ENCODE measurements around the gene FHOD1.

Gene FHOD1

DNA sequence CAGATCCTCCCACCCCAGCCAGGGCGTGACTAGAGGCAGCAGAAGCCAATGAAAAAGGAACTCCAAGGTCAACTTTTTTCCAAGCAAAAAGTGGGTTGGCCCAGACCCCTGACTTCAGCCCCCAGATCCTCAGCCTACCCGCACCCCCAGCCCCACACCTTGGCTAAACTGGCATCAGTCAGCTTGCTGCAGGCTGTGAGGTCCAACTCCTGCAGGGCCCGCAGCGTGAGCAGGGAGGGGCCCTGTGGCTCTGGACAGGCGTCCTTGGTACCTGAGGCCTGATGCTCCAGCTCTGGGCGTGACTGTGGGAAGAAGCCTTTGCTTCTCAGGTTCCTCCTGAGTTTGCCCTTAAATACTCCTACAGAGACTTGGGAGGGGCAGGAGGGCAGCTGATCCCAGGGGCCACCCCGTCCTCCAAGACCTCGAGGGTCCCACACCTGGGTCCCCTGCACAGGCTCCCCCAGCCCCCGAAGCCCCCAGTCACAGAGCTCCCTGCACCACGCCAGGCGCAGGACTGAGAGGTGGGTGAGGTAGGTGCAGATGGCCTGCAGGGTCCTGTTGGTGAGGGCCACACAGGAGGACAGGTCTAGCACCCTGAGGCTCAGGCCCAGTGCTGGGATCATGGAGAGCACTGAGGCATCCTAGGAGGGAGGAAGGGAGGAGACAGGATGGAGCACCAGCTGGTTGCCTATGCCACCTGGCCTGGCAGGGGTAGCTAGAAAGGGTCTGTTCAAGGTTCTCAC, 39.0 kb downstream of the FHOD1 start:
- DNase-seq (ENCODE audit: low read depth, low spot score) = no peak

DNA sequence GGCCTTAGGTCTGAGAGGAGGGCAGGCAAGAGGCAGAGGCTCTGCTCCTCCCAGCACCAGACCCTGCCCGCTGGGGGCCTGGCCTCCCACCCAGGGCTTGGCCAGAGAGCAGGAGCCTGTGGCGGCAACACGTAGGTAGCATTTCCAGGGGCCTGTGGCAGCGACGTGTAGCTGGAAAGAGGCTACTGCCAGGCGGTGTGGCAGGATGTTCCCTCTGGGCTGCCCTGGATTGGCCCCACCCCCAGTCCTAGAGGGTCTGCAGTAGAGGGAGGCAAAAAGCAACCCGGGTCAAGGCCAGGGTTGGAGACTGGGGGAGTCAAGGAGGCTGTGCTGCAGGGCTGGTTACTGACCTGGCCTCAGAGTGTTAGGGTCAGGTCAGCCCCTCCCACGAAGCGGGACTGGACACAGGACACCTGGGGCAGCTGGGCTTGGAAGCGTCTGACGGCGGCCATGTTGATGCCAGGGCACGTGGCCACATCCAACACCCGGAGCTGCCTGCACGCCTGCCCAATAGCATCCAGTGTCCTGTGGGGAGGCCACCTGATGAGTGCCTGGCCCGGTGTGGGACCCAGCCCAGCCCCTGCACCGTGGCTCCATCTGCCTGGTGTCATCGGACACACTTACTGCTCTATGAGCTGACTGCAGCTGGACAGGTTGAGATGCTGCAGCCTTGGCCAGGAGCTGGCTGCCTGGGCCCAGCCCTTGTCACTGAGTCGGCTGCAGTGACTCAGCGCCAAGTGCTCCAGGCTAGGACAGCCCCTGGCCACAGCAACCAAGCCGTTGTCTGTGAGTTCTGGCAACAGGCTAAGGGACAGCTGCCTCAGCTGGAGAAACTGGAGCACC, 39.8 kb downstream of the FHOD1 start:
- DNase-seq (ENCODE audit: low read depth, low spot score) = no peak

DNA sequence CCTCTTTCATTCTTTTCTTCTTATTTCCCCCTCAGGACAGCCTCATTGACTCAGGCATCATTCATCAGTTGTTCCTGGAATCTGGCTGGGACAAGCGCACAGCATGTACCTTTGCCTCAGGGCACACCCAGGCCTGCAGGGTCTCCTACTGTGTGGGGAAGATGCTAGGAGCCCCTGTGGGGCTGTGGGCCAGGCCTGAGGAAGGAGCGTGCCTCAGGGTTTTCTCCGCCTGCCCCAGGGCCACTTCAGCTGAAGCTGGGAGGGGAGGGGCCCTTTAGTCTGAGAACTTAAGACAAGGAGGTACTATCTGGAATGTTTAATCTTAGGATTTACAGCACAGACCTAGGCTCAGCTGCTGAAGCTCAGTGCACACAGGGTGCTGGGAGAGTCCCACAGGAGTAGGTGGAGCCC, 40.4 kb downstream of the FHOD1 start:
- no peak for DNase-seq (ENCODE audit: low read depth, low spot score)

DNA sequence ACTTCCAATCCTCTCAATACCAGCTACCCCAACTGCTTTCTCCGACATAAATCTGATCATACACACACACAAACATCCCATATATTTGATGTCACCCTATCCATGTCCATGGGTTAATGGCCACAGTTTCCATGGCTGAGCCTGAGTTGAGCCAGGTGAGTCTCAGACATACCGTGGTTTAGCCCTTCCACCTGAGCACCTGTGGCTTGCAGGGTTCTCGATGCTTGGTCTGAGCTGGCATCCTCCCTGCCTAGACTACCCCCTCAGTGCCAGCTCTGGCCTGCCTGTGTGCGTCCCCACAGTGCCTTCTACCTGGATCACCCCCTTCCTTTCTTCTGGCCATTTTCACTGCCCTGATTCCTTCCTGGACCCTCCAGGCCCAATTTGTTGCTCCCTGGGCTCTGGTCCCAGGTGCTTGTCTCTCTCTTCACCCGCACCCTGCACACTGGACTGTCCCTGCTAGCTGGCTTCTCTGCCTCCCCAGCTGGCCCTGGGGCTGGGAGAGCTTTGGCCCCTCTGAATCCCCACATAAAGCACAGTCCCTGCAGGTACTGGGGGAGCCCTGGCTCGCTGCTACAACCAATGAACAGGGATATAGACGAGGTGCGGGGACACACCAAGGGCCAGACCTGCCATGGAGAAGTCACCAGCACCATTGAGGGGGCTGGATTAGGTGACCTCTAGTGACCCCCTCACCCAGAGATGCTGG, 41.0 kb downstream of the FHOD1 start:
- no peak for DNase-seq (ENCODE audit: low read depth, low spot score)

DNA sequence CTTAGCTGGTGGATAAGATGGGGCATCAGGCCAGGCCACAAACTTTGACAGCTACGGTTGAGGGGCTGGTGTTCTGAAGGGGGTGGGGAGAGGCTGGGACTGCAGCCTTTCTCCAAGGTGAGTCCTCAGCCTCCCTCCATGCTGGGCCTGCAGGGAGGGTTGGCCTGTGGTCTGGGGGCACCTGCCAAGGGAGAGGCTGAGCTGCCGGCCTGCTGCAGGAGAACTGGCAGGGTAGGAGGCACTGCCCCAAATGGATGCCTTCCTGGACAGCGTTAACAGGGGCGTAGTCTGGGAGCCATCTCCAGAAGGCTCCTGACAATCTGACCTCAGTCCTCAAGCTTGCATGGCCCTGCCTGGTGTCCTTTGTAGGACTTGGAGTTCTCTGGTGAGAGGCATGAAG, 43.2 kb downstream of the FHOD1 start:
- no peak for DNase-seq (ENCODE audit: low read depth, low spot score)

DNA sequence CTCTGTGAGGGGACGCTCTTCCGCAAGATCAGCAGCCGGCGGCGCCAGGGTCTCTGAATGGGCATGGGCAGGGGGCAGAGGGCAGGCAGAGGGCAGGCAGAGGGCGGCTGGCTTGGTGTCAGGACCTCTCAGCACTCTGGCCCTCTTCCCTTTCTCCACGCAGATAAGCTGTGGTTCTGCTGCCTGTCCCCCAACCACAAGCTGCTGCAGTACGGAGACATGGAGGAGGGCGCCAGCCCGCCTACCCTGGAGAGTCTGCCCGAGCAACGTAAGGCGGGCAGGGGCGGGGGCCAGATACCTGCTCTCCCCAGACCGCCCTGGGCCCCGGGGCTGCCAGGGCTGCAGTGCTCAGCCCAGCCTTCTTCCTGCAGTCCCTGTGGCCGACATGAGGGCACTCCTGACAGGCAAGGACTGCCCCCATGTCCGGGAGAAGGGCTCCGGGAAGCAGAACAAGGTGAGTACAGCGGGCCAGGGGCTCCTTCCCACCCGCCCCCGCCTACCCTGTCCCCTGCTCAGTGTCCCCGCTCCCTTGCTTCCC, 44.3 kb downstream of the FHOD1 start:
- DNase-seq (ENCODE audit: low read depth, low spot score) = no peak

DNA sequence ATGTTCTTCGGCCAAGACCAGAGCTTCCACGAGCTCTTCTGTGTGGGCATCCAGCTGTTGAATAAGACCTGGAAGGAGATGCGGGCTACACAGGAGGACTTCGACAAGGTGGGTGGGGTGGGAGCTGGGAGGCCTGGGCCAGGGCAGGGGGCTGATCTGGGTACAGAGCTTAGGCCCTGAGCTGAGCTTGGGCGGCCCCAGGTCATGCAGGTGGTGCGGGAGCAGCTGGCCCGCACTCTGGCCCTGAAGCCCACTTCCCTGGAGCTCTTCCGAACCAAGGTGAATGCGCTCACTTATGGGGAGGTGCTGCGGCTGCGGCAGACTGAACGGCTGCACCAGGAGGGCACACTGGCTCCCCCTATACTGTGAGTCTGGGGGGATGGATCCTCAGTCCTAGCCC, 44.9 kb downstream of the FHOD1 start:
- no peak for DNase-seq (ENCODE audit: low read depth, low spot score)

DNA sequence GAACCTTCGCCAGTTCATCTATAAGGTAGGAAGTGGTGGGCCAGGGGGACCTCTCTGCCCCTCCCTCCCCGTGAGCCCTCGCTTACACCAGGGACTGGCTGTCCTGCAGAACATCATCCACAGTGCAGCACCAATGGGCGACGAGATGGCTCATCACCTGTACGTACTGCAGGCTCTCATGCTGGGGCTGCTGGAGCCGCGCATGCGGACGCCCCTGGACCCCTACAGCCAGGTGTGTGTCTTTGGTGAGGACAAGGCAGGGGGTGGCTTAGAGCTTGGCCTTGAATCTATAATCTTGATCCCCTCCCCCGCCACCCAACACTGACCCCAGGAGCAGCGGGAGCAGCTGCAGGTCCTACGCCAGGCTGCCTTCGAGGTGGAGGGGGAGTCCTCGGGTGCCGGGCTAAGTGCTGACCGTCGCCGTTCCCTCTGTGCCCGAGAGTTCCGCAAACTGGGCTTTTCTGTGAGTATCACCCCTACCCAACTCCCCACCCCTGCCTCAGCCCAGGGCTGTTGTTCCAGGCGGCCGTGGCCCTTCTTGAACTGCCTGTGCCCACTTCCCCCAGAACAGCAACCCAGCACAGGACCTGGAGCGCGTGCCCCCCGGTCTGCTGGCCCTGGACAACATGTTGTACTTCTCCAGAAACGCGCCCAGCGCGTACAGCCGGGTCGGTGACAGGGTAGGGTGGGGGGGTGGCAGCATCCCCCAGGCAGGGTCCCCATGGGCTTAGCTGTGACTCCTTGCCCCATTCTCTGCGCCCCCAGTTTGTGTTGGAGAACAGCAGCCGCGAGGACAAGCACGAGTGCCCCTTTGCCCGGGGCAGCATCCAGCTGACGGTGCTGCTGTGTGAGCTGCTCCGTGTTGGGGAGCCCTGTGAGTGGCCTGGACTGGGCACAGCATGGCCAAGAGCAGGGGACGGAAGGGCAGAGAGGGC, 45.6 kb downstream of the FHOD1 start:
- no peak for DNase-seq (ENCODE audit: low read depth, low spot score)

DNA sequence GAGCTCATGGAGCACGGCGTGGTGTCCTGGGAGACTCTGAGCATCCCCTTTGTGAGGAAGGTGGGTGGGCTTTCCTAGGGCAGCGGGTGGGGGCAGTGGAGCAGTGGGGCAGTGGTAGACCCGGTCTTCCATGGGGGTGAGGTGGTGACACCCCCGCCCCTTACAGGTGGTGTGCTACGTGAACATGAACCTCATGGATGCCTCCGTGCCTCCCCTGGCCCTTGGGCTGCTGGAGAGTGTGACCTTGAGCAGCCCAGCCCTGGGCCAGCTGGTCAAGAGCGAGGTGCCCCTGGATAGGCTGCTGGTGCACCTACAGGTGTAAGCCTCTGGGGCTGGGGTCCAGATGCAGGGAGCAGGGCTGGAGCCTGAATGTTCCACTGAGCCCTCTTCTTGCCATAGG, 46.8 kb downstream of the FHOD1 start:
- DNase-seq (ENCODE audit: low read depth, low spot score) = no peak

DNA sequence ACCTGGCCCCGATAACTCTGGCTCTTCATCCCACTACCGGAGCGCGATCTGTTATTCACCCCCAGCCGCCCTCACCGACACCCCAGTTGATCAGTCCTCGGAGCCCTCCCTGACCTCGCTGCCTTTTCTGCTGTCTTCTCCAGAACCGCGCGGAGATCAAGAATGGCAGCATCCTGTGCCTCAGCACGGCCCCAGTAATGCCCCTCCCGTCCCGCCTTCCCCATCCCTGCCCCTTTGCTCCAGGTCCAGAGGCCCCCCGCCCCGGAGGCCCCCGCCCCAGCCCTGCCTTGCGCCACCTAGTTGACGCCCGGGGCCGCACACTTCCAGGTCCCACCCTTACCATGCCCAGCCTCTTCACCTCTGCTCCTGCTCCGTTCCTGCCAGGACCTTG, 47.5 kb downstream of the FHOD1 start:
- no peak for DNase-seq (ENCODE audit: low read depth, low spot score)

DNA sequence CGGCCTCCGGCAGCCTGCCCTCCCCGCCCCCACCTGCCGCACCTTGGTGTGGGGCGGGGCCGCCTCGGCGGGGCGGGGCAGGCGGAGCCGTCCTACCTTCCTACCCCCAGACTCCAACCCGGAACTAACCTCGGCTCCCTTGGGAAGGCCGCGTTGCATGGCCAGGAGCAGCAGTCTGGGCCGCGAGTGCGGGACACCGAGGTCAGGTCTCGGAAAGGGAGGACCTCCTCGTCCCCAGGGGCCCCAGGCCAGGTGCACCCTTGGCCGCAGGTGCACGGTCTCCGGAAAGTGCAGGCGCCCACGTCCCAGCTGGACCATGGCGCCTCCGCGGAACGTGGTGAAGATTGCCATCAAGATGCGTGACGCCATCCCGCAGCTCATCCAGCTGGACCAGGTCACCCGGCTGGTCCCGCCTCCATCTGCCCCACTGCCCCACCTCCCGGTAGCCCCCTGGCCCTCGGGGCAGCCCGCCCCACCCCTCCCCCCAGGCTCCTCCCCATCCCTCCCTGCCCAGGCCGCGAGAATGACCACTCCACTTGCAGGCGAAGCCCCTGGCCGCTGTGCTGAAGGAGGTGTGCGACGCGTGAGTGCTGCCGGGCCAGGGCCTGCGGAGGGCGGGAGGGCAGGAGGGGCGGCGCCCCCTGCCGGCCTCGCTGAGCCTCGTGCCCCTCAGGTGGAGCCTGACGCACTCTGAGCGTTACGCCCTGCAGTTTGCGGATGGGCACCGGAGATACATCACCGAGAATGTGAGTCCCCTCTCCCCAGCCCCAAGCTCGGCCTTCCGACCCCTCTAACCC, 48.1 kb downstream of the FHOD1 start, which contains the start of gene ELMO3:
Gene ELMO3 (plus strand): TSS at position 121 of the 797 bp plus-strand sequence. CDS start 196 bp downstream, at position 317.
- DNase-seq (ENCODE audit: low read depth, low spot score) = no peak

DNA sequence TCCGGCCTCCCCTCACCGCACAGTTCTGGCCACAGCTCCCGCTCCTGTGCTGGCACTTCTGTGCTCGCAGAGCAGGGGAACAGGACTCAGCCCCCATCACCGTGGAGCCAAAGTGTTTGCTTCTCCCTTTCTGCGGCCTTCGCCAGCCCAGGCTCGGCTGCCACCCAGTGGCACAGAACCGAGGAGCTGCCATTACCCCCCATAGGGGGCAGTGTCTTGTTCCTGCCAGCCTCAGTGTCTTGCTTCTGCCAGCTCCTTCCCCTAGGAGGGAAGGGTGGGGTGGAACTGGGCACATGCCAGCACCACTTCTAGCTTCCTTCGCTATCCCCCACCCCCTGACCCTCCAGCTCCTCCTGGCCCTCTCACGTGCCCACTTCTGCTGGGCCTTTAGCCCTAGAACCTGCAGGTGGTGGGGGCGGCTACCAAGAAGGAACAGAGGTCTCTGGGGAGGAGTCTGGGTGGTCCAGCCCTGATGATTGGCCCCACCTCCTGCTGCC, 49.0 kb downstream of the FHOD1 start:
- no peak for DNase-seq (ENCODE audit: low read depth, low spot score)

DNA sequence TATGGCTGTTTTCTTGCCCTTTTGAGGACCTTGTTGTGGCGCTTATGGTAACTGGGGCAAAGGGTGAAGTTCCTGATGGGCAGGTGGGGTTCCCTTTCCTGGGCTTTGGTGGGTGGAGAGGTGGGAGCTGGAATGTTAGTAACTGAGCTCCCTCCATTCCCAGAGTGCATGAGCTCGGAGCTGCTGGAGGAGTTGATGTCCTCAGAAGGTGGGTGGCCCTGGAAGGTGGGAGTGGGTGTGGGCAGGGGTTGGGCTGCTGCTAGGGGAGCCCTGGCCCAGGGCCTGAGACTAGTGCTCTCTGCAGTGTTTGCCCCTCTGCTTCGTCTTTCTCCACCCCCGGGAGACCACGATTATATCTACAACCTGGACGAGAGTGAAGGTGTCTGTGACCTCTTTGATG, 49.6 kb downstream of the FHOD1 start:
- no peak for DNase-seq (ENCODE audit: low read depth, low spot score)

DNA sequence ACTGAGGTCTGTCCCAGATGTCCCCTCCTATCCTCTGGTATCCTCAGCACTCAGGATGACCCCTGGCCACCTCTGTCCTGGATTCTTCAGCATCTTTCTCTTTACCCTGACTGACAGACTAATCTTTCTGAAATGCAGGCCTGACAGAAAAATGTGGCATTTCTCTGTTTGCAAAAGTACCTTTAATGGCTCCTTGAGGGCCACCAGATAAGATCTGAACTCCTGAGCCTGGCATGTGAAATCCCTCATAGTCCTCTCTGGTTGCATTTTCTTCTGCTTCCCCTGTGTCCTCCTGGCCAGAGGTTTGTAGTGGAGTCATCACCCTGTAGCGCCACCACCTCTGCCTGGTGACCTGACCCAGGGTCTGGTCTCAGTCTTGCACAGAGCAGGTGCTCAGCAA, 50.4 kb downstream of the FHOD1 start:
- no peak for DNase-seq (ENCODE audit: low read depth, low spot score)

DNA sequence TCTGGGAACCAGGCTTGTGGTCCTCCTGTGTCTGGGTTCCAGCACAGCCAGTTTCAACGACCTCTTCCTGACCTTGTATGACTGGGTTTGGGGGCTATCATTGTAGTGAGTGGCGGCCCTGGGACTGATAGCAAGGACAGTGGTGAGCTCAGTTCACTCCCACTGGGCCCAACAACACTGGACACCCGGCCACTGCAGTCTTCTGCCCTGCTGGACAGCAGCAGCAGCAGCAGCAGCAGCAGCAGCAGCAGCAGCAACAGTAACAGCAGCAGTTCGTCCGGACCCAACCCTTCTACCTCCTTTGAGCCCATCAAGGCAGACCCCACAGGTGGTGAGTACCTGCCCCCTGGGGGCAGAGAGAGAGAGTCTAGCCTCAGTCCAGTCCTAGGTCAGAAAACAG, 51.6 kb downstream of the FHOD1 start:
- no peak for DNase-seq (ENCODE audit: low read depth, low spot score)

DNA sequence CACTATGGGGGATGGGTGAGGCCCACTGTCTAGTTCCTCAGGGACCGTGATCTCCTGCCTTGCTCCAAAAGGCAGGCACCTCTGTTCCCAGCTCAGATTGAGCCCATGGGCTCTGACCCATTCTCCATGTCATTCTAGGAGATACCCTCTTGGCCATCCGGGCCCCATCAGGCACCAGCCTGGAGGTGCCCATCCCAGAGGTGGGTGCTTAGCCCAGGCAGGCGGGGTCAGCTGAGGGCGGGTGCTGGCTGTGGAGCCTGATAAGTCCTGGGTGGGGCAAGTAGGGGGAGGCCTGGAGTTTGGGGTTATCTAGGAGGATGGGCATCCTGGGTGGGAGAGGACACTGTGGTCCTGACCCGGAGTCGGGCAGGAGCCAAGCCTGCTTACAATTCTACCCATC, 53.0 kb downstream of the FHOD1 start:
- DNase-seq (ENCODE audit: low read depth, low spot score) = no peak

DNA sequence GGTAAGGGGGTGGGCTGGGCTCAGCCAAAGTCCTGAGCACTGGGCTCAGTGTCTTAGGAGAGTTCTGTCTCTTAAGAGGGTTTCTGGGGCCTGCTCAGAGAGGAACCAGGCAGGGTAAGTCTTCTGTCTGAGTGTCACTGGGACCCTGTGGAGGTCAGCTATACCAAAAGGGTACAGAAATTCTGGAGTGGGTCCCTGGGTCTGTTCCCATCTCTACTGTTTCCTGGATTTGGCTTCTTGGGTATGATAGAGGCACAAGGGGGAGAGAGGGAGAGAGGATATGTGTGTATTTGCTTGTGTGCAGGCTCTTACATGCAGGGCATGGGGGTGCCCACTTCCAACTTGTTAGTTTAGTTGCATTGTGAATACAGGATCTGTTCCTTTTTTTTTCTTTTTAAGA, 53.7 kb downstream of the FHOD1 start:
- DNase-seq (ENCODE audit: low read depth, low spot score) = no peak

DNA sequence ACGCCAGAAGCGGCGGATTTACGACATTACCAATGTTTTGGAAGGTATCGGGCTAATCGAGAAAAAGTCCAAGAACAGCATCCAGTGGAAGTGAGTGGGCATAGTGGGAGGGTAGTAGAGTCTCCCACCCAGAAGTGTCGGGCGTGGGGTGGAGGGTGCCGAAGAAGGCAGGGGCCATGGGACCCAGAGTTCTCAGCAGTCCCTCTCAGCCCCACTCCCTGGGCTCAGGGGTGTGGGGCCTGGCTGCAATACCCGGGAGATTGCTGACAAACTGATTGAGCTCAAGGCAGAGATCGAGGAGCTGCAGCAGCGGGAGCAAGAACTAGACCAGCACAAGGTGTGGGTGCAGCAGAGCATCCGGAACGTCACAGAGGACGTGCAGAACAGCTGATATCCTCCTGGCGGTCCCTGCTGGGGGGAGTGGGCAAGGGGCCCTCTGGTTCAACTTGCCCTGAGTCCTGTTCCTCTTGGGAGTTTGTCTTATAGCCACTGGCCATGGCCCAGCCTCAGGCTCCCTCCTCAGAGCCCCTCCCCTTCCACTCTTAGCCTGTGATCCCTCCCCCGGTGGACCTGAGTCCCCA, 54.4 kb downstream of the FHOD1 start:
- DNase-seq (ENCODE audit: low read depth, low spot score) = no peak

DNA sequence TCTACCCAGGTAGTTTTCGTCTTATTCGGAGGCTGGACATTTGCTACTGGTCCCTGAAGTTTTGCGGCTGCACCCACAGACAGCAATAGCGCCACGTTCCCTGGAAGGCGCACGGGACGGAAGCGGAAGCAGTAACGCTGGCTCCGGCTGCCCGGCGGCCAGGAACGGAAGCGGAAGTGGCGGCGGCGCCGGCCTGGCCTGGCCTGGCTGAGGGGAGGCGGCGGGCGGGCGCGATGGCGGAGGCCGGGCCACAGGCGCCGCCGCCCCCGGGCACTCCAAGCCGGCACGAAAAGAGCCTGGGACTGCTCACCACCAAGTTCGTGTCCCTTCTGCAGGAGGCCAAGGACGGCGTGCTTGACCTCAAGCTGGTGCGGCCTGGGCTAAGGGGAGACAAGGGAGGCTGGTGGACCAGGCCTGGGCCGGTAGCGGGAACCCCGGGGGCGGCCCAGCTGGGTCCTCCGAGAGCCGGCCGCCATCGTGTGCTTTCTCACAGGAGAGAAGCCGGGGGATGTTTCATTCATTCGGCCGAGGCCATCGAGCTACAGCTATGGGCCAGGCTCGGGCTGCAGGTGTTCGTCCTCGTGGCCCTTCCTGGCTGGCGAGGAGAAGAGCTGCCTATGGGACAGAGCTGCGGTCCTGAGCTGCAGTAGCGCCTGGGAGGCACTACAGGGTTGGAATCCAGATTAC, 55.1 kb downstream of the FHOD1 start, which contains the start of gene E2F4:
Gene E2F4 (plus strand): TSS at position 161 of the 687 bp plus-strand sequence. CDS start 73 bp downstream, at position 234.
- peak; percentile 70 for DNase-seq (ENCODE audit: low read depth, low spot score)

Measured in brain pericyte (primary cell).